ENCODE results near the gene BUB3.

BUB3 gene

DNA sequence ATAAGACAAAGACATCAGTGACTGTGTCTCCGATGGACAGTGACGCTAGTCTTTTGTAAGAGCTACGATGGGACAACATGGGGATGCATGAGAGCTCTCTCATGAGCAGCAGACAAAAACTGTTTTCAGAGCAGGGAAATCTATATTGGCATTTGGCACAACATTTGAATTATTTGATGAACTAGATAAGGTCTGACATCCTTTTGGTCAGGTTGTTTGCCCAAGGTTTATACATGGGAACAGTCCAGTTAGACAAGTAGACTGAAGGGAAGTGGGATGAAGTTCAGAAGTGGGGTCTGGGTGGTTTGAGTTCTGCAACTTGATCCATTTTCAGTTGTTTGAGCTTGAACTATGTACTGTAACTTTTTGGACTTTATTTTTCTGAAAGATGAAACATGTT lies 50.8 kb downstream of the BUB3 start:
- no peak for DNase-seq

DNA sequence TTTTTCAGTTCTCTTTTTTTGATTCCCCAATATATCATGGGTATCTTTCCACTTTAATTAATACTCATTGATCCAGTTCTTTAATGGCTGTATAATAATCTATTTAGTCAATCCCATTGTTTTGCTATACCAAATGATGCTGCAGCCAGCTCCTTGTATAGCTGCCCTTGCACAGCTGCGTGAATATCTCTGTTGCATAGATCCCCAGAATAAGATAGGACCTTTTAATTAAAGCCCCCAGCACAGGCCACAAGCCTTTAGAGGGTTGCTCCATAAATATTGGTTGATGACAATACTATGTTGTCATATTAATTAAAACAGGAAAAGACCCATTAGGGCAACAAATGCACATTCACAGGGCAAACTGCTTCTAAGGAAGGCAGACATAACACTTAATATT lies 57.9 kb downstream of the BUB3 start:
- no peak for DNase-seq

DNA sequence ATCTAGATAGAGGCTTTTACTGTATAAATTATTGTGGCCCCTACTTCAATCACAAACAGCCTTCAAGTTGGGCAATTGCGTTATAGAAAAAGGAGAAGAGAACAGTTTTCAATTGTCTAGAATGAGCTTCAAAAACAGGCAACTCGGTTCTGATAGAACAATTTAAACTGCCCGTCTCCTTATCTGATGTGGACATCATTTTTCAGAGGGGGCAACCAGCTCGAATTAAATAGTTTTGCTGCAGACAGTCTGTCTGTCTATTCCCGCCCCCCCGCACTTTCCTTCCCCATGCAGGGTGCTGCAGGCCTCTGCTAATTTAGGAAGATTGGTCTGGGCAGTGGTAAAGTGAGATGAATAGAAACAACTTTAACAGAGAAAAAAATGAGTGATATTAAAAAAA lies 58.4 kb downstream of the BUB3 start:
- DNase-seq: no peak

DNA sequence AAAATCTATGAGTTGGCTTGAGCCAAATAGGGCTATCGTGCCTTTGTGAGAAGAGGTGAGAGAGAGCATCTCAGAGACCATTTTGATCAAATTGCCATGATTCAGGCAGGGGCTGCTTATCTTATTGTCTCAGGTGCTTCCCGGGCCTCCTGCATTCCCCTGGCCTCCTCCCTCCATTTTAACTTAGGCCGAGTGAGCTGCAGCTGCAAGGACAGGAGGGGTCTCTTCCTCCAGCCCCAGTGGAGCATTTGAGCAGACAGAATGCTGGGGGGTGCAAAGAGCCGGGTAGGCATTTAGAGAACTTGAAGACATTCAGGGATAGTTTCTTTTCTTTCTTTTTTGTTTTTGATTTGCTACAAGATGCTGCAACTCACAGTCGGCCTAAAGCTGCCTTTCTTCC lies 59.0 kb downstream of the BUB3 start:
- no peak for DNase-seq

Data from 8988T (cell line).